HL-60 (cell line): ENCODE results near the gene GDF7.

Source experiments
- CTCF ChIP-seq: IDR thresholded peaks from one replicate; pipeline ENCODE4 v1.5.1; 2011; ENCODE audit warnings: low read length, control low read depth, inconsistent platforms; ENCODE audit not compliant: insufficient read depth
- POLR2AphosphoS5 ChIP-seq: IDR thresholded peaks from 2 replicates; pipeline ENCODE4 v1.6.1; 2012; ENCODE audit warnings: low read depth
- REST ChIP-seq: IDR thresholded peaks from 2 replicates; pipeline ENCODE4 v1.6.1; 2012; ENCODE audit warnings: low read depth; ENCODE audit not compliant: insufficient replicate concordance

- TF ChIP-seq CTCF (no peak), POLR2AphosphoS5 (no peak), REST (no peak)
Observed at GRCh38 chr2:20632446-20632990, 34.4 kb upstream of the GDF7 start.
